AG08395 (cell line): ENCODE measurements around the gene PRKAR1B.
"Not testable (repeated sequence)": the region's sequence is repeated elsewhere in the genome, so short reads cannot be mapped to it uniquely, and the experiment has no call there.

Experiments used
- DNase-seq: peaks from one replicate; pipeline ENCODE4 v3.0.0; 2012; ENCODE audit warnings: mixed read lengths, low spot score

PRKAR1B gene

GRCh38 chr7:756928-757560 is 30.0 kb upstream of the PRKAR1B start:
- no peak for DNase-seq

- DNase-seq: no peak
Observed at GRCh38 chr7:756231-756927, 29.3 kb upstream of the PRKAR1B start.

GRCh38 chr7:755413-755805 is 28.3 kb upstream of the PRKAR1B start:
- no peak for DNase-seq

- no peak for DNase-seq
Observed at GRCh38 chr7:754531-755412, 27.7 kb upstream of the PRKAR1B start.

DNA sequence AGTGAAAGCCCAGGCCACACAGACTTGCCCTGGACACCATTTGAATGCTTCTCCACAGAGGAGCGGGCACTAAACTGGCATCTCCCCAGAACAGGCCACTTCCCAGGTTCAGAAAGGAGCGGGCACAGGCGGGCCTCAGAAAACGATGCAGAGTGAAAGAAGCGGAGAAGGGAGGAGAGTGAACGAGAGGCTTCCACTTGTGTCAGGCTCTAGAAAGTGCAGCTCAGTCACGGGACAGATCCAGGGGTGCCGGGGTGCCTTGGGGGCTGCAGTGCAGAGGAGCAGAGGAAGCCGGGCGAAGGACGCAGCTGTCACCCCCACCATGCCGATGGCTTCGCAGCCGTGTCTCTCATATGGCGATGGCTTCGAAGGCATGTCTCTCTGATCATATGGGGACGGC is 26.1 kb upstream of the PRKAR1B start:
- no peak for DNase-seq

- not testable (repeated sequence) for DNase-seq
Observed at GRCh38 chr7:752256-752655, 25.2 kb upstream of the PRKAR1B start.

DNA sequence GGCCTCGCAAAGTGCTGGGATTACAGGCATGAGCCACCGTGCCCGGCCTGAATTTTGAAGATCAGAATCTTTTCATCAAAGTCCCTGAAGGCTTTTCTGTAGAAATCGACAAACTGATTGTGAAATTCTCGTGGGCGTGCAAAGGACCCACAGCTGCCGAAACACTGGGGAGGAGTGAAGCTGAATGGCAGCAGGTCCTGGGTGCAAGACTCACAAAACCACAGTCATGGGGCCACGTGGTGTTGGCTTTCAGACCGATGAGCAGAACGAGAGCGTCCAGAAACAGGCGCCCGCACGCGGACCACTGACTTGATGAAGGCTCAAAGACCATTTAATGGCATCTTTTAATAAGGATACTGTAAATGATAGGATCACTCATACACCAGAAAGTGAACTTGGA is 24.7 kb upstream of the PRKAR1B start:
- no peak for DNase-seq

DNA sequence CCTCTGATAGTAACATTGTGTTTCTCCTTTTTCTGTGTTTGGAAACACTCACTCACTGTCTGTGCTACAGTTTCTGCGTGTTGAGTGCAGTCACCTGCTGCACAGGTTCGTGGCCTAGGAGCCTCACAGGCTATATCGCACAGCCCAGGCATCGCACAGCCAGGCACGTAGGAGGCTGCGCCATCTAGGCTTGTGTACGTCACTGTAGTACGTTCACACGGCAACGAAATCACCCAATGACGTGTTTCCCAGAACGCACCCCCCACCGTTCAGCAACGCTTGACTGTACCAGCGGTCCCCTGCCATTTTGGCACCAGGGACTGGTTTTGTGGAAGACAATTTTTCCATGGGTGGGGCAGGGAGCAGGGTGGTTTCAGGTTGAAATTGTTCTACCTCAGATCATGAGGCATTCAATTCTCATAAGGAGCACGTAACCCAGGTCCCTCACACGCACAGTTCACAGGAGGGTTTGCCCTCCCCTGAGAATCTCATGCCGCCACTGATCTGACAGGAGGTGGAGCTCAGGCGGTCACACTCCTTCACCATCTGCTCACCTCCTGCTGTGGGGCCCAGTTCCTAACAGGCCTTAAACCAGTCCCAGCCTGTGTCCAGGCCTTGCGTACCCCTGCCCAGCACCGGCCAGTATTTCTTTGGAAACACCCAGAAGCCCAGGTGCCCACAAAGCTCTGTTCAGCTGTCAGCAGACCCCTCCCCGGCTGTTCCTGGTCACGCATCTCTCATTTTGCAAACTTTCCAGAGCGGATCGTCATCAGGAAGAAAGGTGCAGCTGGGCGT is 23.2 kb upstream of the PRKAR1B start:
- no peak for DNase-seq

- DNase-seq: no peak
Observed at GRCh38 chr7:749140-749551, 22.1 kb upstream of the PRKAR1B start.

GRCh38 chr7:748446-748845 is 21.4 kb upstream of the PRKAR1B start:
- no peak for DNase-seq

DNA sequence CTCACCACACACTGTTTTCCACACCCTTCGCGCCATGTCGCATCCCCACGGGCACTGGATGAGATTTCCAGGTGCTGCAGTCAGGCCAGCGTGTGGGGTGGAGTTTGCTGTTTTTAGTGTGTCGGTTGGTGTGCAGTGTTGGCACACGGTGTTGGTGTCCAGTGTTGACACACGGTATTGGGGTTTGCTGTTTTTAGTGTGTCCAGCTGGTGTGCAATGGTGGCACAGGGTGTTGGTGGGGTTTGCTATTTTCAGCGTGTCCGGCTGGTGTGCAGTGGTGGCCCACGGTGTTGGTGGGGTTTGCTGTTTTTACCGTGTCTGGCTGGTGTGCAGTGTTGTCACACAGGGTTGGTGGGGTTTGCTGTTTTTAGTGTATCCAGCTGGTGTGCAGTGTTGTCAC is 20.1 kb upstream of the PRKAR1B start:
- no peak for DNase-seq

DNA sequence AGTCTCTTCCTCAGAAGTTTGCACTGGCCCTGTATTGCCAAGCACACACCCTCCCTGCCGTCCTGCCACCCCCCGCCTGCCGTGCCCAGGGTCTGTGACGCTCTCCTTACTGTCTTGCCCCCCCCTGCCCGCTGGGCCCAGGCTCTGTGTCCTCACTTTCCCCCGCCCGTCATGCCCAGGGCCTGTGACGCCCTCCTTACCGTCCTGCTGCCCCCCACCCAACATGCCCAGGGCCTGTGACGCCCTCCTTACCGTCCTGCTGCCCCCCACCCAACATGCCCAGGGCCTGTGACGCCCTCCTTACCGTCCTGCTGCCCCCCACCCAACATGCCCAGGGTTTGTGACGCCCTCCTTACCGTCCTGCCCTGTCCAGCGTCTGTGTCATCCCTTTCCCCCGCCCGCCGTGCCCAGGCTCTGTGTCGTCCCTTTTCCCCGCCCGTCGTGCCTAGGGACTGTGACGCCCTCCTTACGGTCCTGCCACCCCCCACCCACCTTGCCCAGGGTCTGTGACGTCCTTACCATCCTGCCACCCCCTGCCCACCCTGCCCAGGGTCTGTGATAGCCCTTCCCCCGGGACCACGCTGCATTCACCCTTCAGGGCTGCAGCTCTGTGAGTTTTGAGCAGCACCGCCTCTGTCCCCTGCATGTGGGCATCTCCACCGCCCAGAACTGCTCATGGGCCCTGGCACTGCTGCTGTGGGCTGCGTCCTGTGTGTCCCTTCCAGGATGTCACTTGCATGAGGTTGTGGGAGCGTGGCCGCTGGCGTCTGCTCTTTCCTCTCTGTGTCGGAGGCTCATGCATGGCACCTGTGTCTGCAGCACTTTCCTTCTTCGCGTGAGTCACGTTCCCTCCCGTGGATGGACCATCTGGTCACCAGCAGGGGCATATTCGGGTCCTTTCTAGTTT is 19.3 kb upstream of the PRKAR1B start:
- no peak for DNase-seq

DNA sequence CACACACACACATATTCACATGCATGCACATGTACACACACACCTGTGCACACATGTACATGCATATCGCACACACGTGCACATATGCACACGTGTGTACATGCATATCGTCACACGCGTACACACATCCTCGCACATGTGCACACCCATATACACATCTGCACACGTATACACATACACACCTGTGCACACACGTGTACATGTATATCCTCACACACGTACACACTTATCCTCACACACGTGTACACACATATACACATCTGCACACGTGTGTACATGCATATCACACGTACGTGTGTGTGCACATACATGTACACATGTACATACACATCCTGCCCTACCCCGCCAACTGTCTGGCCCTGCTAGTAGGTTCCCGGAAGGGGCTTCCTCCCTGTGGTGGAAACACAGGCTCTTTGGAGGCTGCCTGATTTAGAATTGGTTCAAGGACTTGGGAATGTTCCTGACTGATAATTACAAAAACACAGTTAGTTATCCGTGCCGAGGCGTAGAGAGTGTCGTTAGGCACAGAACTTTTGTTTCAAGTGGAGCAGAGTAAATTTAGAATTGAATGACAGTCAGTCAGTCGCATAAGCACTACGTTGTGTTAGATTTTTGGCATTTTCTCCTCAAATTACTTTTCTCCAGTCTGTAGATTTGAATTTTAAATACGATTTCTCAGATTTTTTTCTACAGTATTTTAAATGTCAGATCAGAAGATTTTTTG is 18.5 kb upstream of the PRKAR1B start:
- no peak for DNase-seq

- DNase-seq: no peak
Observed at GRCh38 chr7:744854-745430, 17.9 kb upstream of the PRKAR1B start.

DNA sequence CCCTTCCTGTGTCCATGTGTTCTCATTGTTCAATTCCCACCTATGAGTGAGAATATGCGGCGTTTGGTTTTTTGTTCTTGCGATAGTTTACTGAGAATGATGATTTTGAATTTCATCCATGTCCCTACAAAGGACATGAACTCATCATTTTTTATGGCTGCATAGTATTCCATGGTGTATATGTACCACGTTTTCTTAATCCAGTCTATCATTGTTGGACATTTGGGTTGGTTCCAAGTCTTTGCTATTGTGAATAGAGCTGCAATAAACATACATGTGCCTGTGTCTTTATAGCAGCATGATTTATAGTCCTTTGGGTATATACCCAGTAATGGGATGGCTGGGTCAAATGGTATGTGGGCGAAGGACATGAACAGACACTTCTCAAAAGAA is 17.0 kb upstream of the PRKAR1B start:
- DNase-seq: not testable (repeated sequence)

GRCh38 chr7:743341-744127 is 16.5 kb upstream of the PRKAR1B start:
- DNase-seq: not testable (repeated sequence)

DNA sequence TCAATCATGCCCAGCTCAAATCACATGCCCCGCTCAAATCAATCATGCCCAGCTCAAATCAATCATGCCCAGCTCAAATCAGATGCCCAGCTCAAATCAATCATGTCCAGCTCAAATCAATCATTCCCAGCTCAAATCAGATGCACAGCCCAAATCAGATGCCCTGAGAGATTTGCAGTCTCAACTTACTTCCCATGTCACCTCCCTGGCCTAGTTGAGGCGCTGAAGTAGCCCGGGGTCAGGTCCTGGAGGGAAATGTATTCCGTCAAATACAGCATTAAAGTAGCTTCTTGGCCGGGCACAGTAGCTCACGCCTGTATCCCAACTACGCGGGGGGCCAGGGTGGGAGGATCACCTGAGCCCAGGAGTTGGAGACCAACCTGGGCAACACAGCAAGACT is 15.7 kb upstream of the PRKAR1B start:
- DNase-seq: no peak

GRCh38 chr7:741850-742249 is 14.8 kb upstream of the PRKAR1B start:
- DNase-seq: no peak

- DNase-seq: no peak
Observed at GRCh38 chr7:741191-741671, 14.2 kb upstream of the PRKAR1B start.
